Gastrocnemius medialis (tissue), 4 donors: Measurements from ENCODE around the gene PIGL.
A peak's percentile ranks its signal among the peaks of the same experiment; 100 is the strongest.

Experiments used
- CTCF ChIP-seq, 5 experiments: fragments of 450-650 bp in 3 of 5; fragments of 200-600 bp in 2 of 5; sonication (generic) in 2 of 5; IDR thresholded peaks in 4 of 5; conservative IDR thresholded peaks in 1 of 5; 1 replicate in 4 of 5; 2 replicates in 1 of 5; pipeline ENCODE4 v1.5.1; 2016 to 2019; ENCODE audit warnings: antibody characterized with exemption in 5 of 5, mild to moderate bottlenecking in 3 of 5, moderate library complexity in 3 of 5
- POLR2A ChIP-seq, 2 donors: fragments of 450-650 bp; IDR thresholded peaks; one replicate each; pipeline ENCODE4 v1.6.1; 2017; ENCODE audit warnings: antibody characterized with exemption in 2 of 2, mild to moderate bottlenecking in 2 of 2, moderate library complexity in 2 of 2

DNA sequence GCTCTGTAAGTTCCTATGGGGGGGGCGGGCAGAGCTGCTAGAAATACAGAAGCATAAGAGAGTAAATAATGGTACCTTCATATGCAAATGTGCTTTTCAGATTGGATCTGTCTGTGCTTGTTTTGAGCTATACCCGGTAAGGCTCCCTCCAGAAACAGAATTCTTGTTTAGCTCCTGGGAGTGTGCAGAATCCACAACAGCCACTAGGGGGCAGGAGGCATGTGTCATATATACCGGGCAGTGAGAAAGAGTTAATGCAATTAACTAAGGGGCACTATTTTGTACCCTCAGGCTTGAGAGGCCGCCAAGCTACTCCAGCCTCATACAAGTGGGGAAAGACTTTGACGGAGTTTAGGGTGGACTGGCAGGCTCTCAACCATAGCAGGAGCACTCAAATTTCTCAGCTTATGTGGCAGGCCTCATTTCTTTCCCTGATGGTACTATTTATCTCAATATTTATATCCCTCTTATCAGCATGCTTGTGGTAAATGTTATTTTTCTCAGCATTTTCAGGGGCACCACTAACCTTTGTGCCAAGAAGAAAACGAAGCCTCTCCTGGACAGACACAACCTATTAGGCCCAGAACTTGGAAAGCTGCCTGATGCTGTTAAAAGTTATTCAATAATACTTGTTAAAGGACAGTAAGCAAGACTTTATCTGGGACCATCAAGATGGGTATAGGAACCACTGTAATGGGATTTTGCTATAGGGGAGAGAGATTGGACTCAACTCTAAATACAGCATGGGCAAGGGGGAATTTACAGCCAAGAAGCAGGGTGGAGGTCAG is 146.9 kb downstream of the PIGL start:
- TF ChIP-seq POLR2A (IDR thresholded peaks at IDR 0.05) (no peak), CTCF (IDR thresholded peaks at IDR 0.05 in 4 of 5, conservative IDR thresholded peaks at IDR 0.05 in 1 of 5) (peak; percentile 79 to 95 (median 89))
